ENCODE measurements around the gene HDAC11.
"Not testable (repeated sequence)": the region's sequence is repeated elsewhere in the genome, so short reads cannot be mapped to it uniquely, and the experiment has no call there.

HDAC11 gene

DNA sequence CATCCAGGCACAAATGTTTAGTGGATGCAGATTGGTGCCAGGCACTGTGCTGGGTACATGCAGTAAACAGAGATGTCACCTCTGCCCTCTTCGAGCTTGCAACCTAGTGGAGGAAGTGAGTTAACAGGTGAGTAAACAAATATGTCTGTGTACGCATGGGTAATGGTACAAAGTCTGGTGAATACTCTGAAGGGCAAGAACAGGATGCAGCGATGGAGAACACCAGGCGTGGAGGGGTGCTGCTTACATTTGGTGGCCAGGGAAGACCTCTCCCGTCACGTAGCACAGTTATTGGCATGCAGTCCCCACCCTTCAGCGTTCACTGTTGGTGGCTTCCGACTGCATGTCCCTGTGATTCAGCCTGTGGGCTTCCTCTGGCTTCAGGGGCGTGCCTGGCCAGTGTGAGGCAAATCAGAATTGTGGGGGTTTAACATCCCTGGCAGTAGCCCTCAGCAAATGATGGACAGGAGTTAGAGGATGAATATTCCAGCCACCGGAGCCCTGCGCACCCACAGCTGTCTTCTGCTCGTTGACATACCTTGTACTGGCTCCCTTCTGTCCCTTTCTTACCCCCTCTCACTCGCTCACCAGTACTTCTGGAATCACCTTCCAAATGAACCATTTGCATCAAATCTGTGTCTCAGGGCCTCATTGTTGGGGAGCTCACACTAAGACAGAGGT, 9.1 kb upstream of the HDAC11 start:
- DNase-seq = no peak

DNA sequence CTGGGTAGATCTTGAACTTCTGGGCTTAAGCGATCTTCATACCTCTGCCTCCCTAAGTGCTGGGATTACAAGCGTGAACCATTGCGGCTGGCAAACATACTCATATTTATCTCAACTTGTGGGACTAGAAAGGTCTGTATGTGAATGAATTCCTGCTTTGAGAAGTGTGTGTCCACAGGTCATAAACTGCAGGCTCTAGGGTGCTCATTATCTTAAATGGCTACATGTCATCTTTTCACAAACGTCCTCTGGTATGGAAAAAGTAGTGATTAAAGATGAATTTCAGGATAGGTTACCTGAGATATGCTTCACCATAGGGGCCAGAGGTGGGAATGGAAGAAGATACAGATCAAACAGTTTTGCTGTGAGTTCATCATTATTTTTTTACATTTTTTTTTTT, 7.8 kb upstream of the HDAC11 start:
- DNase-seq = no peak

DNA sequence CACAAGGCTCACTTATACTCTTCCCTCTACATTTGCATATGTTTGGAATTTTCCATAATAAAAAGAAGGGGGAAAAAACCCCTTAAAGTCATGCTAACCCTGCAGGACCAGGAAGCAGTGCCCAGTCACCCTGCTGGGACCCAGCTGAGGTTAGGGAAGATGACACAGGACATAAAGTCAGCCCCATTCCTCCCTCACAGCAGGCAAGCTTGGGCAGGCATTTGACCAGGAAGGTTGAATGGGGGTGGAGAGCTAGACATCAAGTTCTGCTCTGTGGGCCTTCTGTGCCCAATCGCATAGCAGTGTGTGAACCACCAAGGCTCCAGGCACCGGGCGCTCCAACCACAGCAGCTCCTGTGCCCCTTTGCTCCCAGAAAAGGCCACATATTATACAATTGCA, 7.1 kb upstream of the HDAC11 start:
- DNase-seq = no peak

DNA sequence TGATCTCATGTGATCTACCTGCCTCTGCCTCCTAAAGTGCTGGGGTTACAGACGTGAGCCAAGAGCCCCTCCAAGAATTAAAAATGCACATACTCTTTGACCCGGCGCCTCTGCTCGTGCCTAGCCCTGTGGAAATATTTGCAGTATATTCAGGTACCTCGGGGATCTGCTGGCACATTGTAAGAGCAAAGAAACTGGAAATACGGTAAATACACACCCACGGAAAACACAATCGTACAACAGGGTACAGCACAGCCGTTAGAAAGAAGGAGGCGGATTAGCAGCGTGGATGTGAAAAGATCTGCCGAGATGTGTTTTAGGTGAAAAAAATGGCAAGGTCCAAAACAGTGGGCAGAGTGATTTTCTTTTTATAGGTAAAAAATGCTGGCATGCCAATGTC, 6.1 kb upstream of the HDAC11 start:
- no peak for DNase-seq

- DNase-seq = no peak
Measured at GRCh38 chr3:13474776-13475303, 5.3 kb upstream of the HDAC11 start.

- DNase-seq = no peak
Measured at GRCh38 chr3:13475871-13476590, 4.1 kb upstream of the HDAC11 start.

DNA sequence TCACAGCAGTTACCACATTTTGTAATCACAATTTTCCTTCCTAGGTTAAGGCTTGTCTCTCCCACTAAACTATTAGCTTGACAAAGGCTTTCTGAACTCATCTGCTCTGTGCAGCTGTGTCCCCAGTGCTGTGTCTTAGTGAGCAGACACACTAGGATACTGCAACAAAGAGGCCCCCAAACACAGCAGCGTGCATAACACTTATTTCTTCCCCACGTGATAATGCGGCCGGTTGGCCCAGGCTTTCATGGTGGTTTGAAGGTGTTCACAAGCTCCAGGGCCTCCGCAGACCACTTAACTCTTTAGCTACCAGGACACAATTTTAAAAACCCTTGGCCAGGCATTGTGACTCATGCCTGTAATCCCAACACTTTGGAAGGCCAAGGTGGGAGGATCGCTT, 2.2 kb upstream of the HDAC11 start:
- DNase-seq = no peak

DNA sequence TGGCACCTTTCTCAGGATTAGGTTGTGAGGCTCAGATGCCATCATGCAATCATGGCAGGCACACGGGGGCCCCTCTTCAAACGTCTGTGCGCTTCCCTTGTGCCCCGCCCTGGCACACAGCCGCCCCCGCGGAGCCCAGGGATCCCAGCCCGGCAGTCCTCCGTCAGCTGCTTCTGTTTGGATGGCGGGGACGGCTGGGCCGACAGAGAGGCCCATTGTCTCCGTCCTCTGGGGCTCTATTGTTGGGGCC, 849 bp upstream of the HDAC11 start:
- DNase-seq = peak; percentile 52

- peak; percentile 31 for DNase-seq
Measured at GRCh38 chr3:13480340-13481318, 523 bp downstream of the HDAC11 start.

GRCh38 chr3:13482106-13482690, 2.1 kb downstream of the HDAC11 start:
- no peak for DNase-seq

GRCh38 chr3:13483286-13483685, 3.2 kb downstream of the HDAC11 start:
- DNase-seq = no peak

DNA sequence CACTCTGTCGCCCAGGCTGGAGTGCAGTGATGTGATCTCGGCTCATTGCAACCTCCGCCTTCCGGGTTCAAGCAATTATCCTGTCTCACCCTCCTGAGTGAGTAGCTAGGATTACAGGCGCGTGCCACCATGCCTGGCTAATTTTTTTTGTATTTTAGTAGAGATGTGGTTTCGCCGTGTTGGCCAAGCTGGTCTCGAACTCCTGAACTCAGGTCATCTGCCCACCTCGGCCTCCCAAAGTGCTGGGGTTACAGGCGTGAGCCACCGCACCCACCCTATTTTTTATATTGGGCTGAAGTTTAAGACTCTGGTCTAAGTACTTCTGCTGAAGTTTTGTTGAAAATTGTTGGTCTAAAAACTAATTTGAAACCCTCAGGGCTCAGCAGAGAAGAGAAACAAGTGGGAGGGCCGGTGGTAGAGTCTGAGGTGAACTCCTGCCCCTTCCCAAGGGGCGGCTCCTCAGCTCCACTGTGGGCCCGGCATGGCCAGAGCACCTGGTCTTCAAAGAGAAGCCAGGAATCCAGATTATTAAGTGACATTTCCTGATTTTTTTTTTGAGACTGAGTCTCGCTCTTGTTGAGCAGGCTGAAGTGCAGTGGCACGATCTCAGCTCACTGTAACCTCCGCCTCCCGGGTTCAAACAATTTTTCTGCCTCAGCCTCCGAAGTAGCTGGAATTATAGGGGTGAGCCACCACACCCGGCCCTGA, 4.0 kb downstream of the HDAC11 start:
- no peak for DNase-seq

DNA sequence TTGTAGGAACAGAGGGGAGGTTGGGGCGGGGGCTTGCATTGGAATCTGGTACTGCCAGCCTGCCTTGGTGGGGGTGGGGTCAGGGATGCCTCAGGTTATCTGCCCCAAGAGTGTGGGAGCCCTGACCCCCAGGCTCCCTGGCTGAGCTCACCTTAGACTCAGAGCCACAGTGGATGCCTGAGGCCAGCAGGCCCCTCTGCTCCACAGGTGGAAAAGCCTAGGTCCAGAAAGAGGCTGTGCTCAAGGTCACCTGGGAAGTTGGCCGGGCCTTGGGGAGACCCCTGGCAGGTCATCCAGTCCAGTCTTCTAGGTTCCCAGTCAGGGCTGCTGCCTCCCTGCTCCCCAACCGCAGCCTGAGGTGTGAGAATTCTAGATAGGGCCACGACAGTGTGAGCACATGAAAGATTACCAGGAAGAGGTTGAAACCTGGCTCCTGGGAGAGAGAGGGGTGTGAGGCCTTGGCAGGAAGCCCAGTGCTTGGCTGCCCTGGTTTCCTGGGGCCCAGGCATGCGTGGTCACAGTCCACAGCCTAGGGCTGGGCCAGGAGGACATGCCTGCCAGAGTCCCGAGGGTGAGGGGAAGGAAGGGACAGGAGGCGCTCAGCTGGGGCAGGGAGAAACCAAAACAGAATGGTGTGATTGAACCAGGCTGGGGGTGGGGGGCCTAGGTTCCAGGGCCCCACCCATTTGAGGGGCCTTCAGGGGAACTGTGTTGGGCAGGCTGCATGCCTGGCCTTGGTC, 4.9 kb downstream of the HDAC11 start:
- no peak for DNase-seq

DNA sequence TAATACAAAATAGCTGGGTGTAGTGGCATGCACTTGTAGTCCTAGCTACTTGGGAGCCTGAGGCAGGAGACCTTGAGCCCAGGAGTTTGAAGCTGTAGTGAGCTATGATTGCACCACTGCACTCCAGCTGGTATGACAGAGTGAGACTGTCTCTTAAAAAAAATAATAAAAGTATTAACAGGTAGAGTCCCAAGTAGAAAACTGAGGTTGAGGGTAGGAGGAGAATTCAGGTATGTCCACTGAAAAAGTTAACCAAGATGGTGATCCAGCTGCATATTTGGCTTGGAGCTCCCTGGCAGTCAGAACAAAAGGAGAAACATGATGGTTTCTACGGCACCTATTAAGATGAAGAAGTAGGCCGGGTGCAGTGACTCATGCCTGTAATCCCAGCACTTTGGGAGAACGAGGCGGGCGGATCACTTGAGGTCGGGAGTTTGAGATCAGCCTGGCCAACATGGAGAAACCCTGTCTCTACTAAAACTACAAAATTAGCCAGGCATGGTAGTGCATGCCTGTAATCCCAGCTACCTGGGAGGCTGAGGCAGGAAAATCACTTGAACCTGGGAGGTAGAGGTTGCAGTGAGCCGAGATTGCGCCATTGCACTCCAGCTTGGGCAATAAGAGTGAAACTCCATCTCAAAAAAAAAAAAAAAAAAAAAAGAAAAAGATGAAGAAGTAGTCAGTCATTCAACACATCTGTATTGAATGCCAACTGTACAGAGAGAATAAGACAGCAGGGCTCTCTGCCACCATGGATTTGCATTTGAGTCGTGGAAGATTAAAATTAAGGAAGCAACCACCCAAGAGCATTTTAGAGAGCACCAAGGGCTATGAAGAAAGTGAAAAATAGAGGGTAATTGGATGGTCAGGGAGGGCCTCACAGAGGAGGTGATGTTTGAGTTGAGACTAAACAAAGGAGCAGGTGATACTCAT, 5.8 kb downstream of the HDAC11 start:
- DNase-seq = not testable (repeated sequence)

GRCh38 chr3:13487403-13487802, 7.3 kb downstream of the HDAC11 start:
- no peak for DNase-seq

DNA sequence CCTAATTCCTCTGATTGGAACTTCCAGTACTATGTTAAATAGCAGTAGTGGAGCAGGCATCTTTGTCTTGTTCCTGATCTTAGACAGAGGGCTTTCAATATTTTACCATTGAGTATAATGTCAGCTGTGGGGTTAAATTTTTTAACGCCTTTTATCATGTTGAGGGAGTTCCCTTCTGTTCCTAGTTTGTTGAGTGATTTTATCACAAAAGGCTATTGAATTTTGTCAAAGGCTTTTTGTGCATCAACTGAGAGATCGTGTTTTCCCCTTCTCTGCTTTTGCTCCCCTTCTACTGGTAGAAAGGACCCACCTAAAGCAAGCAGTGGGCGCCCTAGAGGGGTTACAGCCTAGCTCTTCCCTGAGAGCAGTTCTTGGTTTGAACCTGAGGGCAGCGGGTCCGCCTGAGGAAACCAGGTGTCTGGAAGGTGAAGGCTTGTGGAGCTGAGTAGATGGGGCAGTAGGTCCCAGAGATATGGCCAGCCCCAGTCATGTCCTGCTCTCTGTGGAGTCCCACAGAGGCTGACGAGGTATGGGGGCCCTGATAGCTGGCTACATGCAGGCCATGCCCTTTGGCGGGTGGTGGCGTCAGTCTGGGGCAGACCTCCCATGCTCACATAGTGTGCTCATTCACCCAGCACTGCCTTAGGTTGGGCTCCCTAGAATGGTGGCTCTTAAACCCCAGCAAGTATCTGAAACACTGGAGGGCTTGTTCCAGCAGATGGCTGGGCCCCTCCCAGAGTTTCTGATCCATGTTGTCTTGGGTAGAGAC, 11.3 kb downstream of the HDAC11 start:
- no peak for DNase-seq

- no peak for DNase-seq
Measured at GRCh38 chr3:13492048-13492447, 11.9 kb downstream of the HDAC11 start.

GRCh38 chr3:13492976-13493866, 13.1 kb downstream of the HDAC11 start:
- no peak for DNase-seq
